Loucy (cell line): Measurements from ENCODE around the gene FREM1.

Experiments
- H2AFZ ChIP-seq: fragments of 200-600 bp; sonication (generic); 2 replicates; pipeline ENCODE4 v1.6.0; 2016; ENCODE audit warnings: antibody characterized with exemption, mild to moderate bottlenecking, low read length, moderate library complexity
- H3F3A ChIP-seq: fragments of 200-600 bp; 2 replicates; pipeline ENCODE4 v1.6.0; 2016; ENCODE audit warnings: antibody characterized with exemption, low read depth, mild to moderate bottlenecking
- H3K27me3 ChIP-seq: fragments of 200-600 bp; sonication (generic); 2 replicates; pipeline ENCODE4 v1.6.1; 2014; ENCODE audit warnings: low read length, mild to moderate bottlenecking; ENCODE audit not compliant: insufficient read depth, poor library complexity, severe bottlenecking
- H3K36me3 ChIP-seq: fragments of 200-600 bp; sonication (generic); 2 replicates; pipeline ENCODE4 v1.6.1; 2016; ENCODE audit warnings: low read length; ENCODE audit not compliant: insufficient read depth
- H3K4me1 ChIP-seq: fragments of 200-600 bp; sonication (generic); 2 replicates; pipeline ENCODE4 v1.5.1; 2014; ENCODE audit warnings: low read length, mild to moderate bottlenecking; ENCODE audit not compliant: insufficient read depth, poor library complexity, severe bottlenecking
- H3K4me2 ChIP-seq: fragments of 200-600 bp; sonication (generic); 2 replicates; pipeline ENCODE4 v1.6.0; 2014; ENCODE audit warnings: antibody characterized with exemption, low read length, low read depth, mild to moderate bottlenecking; ENCODE audit not compliant: poor library complexity, severe bottlenecking
- H3K4me3 ChIP-seq: fragments of 200-600 bp; sonication (generic); 2 replicates; pipeline ENCODE4 v1.5.1; 2014; ENCODE audit warnings: low read length, mild to moderate bottlenecking, mixed read lengths; ENCODE audit not compliant: poor library complexity, severe bottlenecking
- H3K79me2 ChIP-seq: fragments of 200-600 bp; sonication (generic); 2 replicates; pipeline ENCODE4 v1.6.1; 2014; ENCODE audit warnings: low read length; ENCODE audit not compliant: insufficient read depth
- H3K9ac ChIP-seq: fragments of 200-600 bp; sonication (generic); 2 replicates; pipeline ENCODE4 v1.6.0; 2014; ENCODE audit warnings: mild to moderate bottlenecking, low read depth, low read length, moderate library complexity; ENCODE audit not compliant: poor library complexity, severe bottlenecking
- H3K9me2 ChIP-seq: fragments of 200-600 bp; sonication (generic); replicated peaks from 2 replicates; pipeline ENCODE4 v1.6.1; 2016; ENCODE audit warnings: low read depth, low read length, mixed read lengths
- H3K9me3 ChIP-seq: fragments of 200-600 bp; sonication (generic); 2 replicates; pipeline ENCODE4 v1.6.1; 2014; ENCODE audit warnings: mild to moderate bottlenecking, antibody characterized with exemption, low read length, low read depth; ENCODE audit not compliant: insufficient read depth
- H4K20me1 ChIP-seq: fragments of 200-600 bp; sonication (generic); 2 replicates; pipeline ENCODE4 v1.6.0; 2014; ENCODE audit warnings: antibody characterized with exemption, low read length, mild to moderate bottlenecking; ENCODE audit not compliant: insufficient read depth, poor library complexity, severe bottlenecking
- CTCF ChIP-seq: fragments of 200-600 bp; sonication (generic); conservative IDR thresholded peaks from 2 replicates; pipeline ENCODE4 v1.5.1; 2014; ENCODE audit warnings: mild to moderate bottlenecking, antibody characterized with exemption, low read length
- EZH2phosphoT487 ChIP-seq: fragments of 200-600 bp; IDR thresholded peaks from 2 replicates; pipeline ENCODE4 v1.6.1; 2018; ENCODE audit warnings: antibody characterized with exemption, mild to moderate bottlenecking, moderate library complexity, borderline replicate concordance

Gene FREM1

DNA sequence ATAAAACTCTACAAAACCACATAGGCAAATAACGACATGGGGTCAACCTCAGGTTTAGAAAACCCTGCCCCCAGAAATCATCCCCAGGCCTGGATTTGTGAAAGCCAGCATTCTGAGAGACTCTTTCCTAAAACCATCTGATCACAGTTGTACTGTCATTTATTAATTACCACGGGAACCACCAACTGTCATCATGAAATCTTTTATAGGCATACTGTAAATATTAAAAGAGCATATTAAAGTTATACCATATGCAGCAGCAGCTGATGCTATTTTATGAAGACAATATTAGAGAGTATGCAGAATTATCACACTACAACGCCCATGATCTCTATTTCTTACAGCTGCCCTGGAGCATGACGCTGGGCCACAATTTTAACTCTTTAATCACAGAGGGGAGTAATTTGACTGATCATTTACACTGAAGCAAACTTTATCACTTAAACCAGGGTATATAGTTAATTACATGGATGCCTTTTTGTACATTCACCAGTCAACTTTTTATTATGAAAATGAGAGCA, 208.0 kb downstream of the FREM1 start:
- H3K4me2 ChIP-seq = no peak overlapping the region
- no peaks in the 10 kb centered on the region for H3K36me3 ChIP-seq
- peaks cover 8% of the 10 kb centered on the region; the same call in 1 of the 2 replicates for H3K9me3 ChIP-seq
- H3K79me2 ChIP-seq = no peaks in the 10 kb centered on the region
- H3K4me3 ChIP-seq = no peak overlapping the region
- peaks cover 32% of the 10 kb centered on the region for H3K27me3 ChIP-seq
- H3K9ac ChIP-seq = no peak overlapping the region
- no peaks in the 10 kb centered on the region for H3K9me2 ChIP-seq
- no peaks in the 10 kb centered on the region for H4K20me1 ChIP-seq
- no peak overlapping the region for H2AFZ ChIP-seq
- no peaks in the 10 kb centered on the region for H3K4me1 ChIP-seq
- no peak for TF ChIP-seq EZH2phosphoT487
- TF ChIP-seq CTCF = no peak
- H3F3A ChIP-seq = no peaks in the 10 kb centered on the region

DNA sequence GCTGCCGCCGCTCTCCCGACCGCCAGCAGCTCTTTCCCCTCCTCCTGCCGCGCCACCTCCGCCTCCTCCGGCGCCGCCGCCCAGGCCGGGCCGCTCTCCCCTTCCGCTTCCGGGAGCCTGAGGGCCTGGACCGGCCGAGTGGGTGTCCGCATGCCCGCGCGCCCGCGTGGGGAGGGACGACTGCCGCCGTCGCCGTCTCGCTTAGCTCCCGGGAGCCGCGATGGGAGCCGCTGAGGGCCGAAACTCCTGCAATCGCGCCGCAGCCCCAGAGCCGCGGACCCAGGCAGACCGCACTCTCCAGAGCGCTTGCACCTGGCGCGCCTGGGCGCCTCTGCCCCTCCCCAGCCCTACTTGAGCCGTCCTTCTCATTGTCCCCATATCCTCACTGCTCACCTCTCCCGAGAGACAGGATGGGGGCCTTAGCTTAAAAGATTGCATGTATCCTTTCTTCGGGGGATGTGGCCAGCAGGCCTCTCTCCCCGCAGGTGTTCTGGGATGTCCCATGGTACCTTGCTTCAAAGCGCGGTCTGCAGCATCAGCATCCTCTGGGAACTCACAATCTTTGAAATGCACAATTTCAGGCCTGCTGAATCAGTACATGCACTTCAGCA, 216.9 kb downstream of the FREM1 start, which contains the start of gene ZDHHC21:
Gene ZDHHC21 (minus strand): TSS at position 182 of the 611 bp plus-strand sequence. CDS start 19,092 bp downstream, outside the sequence.
- Histone ChIP-seq H3K4me2 (peak within 1 kb of the TSS; percentile 84), H3K4me3 (peak within 1 kb of the TSS; percentile 80), H3F3A (no peaks in the 10 kb centered on the region), H3K9ac (peak within 1 kb of the TSS; percentile 68), H3K9me2 (no peaks in the 10 kb centered on the region), H3K36me3 (no peaks in the 10 kb centered on the region), H4K20me1 (no peaks in the 10 kb centered on the region), H3K27me3 (peaks cover 43% of the 10 kb centered on the region), H2AFZ (peak within 1 kb of the TSS; percentile 86), H3K79me2 (peaks cover 28% of the 10 kb centered on the region), H3K4me1 (peaks cover 36% of the 10 kb centered on the region), H3K9me3 (no peaks in the 10 kb centered on the region)
- TF ChIP-seq CTCF = no peak
- no peak for TF ChIP-seq EZH2phosphoT487

DNA sequence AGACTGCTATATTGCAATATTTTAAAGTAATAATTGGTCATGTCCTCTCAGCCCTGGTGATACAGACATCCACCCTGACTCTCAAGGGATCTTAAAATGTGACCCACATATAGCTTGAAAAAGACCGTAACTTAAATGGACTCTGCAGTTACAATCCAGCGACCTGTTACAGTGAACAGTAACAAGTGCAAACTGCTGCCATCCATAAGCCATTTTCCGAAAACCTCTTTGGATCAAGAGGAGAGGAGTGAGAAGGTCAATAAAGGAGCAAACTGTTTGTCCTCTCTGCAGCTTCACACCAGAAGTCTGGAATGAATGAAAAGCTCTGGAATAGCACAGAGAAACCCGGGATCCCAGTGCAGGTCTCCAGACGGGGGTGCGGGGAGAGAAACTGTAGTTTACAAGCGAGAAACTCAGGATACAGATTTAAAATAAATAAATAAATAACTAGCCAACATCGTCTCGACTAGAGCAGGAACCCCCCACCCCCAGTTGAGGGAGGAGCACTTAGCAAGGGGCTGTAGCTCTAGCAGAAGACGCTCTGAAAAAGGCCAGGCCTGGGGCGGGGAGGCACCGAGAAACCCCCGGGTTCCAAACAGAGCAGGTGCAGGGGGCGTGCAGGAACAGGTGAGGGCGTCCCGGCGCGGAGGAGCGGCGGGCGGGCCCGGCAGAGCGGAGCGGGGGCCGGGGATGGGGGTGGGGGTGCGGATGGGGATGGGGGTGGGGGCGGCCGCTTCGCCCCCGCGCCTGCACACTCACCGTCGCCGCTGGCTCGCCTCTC, 217.6 kb downstream of the FREM1 start:
- Histone ChIP-seq H3K4me1 (peaks cover 40% of the 10 kb centered on the region), H3K4me3 (peak overlapping the region; percentile 80), H3F3A (no peaks in the 10 kb centered on the region), H3K4me2 (peak overlapping the region; percentile 84), H3K36me3 (no peaks in the 10 kb centered on the region), H3K9me3 (no peaks in the 10 kb centered on the region), H3K79me2 (peaks cover 28% of the 10 kb centered on the region), H4K20me1 (no peaks in the 10 kb centered on the region), H3K27me3 (peaks cover 39% of the 10 kb centered on the region), H3K9ac (peak overlapping the region; percentile 68), H2AFZ (peak overlapping the region; percentile 86), H3K9me2 (no peaks in the 10 kb centered on the region)
- TF ChIP-seq EZH2phosphoT487 (no peak), CTCF (no peak)
